ENCODE measurements around the gene CLCA4. TPM values are rescaled to one million over a fixed set of nuclear protein-coding genes. Genes with fewer than 3 reads are reported as not detected.

Gene CLCA4
- total RNA-seq, 1 experiment from 2014 or later = not detected

GRCh38 chr1:86516335-86516734 is 30.5 kb upstream of the CLCA4 start:
- ChIA-PET CTCF (no interaction called here), POLR2A (ENCODE audit: unreplicated experiment) (no interaction called here)
- Histone ChIP-seq H3K36me3 (ENCODE audit: low read depth, low read length) (no peaks in the 10 kb centered on the region), H3K9me3 (ENCODE audit: low read length) (no peaks in the 10 kb centered on the region), H3K4me2 (ENCODE audit: low read length) (no peak overlapping the region), H3K9ac (ENCODE audit: low read length) (no peak overlapping the region), H2AFZ (ENCODE audit: low read length) (no peak overlapping the region), H3K4me1 (ENCODE audit: insufficient read depth, low read length) (peaks cover 13% of the 10 kb centered on the region), H3K9me2 (replicated peaks; ENCODE audit: low read length) (no peaks in the 10 kb centered on the region), H3K27ac (ENCODE audit: low read length) (no peak overlapping the region), H4K20me1 (ENCODE audit: low read length) (no peaks in the 10 kb centered on the region), H3K79me2 (ENCODE audit: low read length) (no peaks in the 10 kb centered on the region), H3F3A (ENCODE audit: low read length, unreplicated experiment) (no peaks in the 10 kb centered on the region), H3K27me3 (ENCODE audit: low read length) (0 out of 2 replicates have a peak, but pooled peaks cover 6% of the 10 kb centered on the region), H3K4me3 (ENCODE audit: low read length) (no peak overlapping the region)
- peak; percentile 21 for DNase-seq
- no peak for TF ChIP-seq CTCF (conservative IDR thresholded peaks at IDR 0.05; ENCODE audit: low read depth, low read length)
- TF ChIP-seq EZH2phosphoT487 (IDR thresholded peaks at IDR 0.05; ENCODE audit: borderline replicate concordance, low read length) = no peak
- TF ChIP-seq EZH2 (IDR thresholded peaks at IDR 0.05; ENCODE audit: low read length, unreplicated experiment) = no peak
- BruUV-seq (replicated peaks) = no TSS peak
- intact Hi-C loops (cut with micrococcal nuclease) = no loop called here
- ATAC-seq = no peak

GRCh38 chr1:86517336-86517735 is 29.5 kb upstream of the CLCA4 start:
- Histone ChIP-seq H3K4me2 (ENCODE audit: low read length) (no peak overlapping the region), H3K27me3 (ENCODE audit: low read length) (0 out of 2 replicates have a peak, but pooled peaks cover 6% of the 10 kb centered on the region), H3F3A (ENCODE audit: low read length, unreplicated experiment) (no peaks in the 10 kb centered on the region), H3K79me2 (ENCODE audit: low read length) (no peaks in the 10 kb centered on the region), H3K4me3 (ENCODE audit: low read length) (no peak overlapping the region), H3K9ac (ENCODE audit: low read length) (no peak overlapping the region), H3K27ac (ENCODE audit: low read length) (no peak overlapping the region), H3K9me2 (replicated peaks; ENCODE audit: low read length) (no peaks in the 10 kb centered on the region), H3K36me3 (ENCODE audit: low read depth, low read length) (no peaks in the 10 kb centered on the region), H3K4me1 (ENCODE audit: insufficient read depth, low read length) (peaks cover 13% of the 10 kb centered on the region), H2AFZ (ENCODE audit: low read length) (no peak overlapping the region), H4K20me1 (ENCODE audit: low read length) (no peaks in the 10 kb centered on the region), H3K9me3 (ENCODE audit: low read length) (no peaks in the 10 kb centered on the region)
- intact Hi-C loops (cut with micrococcal nuclease) = no loop called here
- ChIA-PET POLR2A (ENCODE audit: unreplicated experiment) (no interaction called here), CTCF (no interaction called here)
- no peak for TF ChIP-seq CTCF (conservative IDR thresholded peaks at IDR 0.05; ENCODE audit: low read depth, low read length)
- no peak for TF ChIP-seq EZH2phosphoT487 (IDR thresholded peaks at IDR 0.05; ENCODE audit: borderline replicate concordance, low read length)
- TF ChIP-seq EZH2 (IDR thresholded peaks at IDR 0.05; ENCODE audit: low read length, unreplicated experiment) = no peak
- DNase-seq (peak; percentile 76), ATAC-seq (peak; percentile 51; the same call in 1 of the 2 replicates)
- BruUV-seq (replicated peaks) = no TSS peak

- Histone ChIP-seq H3K36me3 (ENCODE audit: low read depth, low read length) (no peaks in the 10 kb centered on the region), H3K27ac (ENCODE audit: low read length) (no peak overlapping the region), H3K4me3 (ENCODE audit: low read length) (no peak overlapping the region), H2AFZ (ENCODE audit: low read length) (no peak overlapping the region), H3K4me1 (ENCODE audit: insufficient read depth, low read length) (peaks cover 13% of the 10 kb centered on the region), H3K4me2 (ENCODE audit: low read length) (no peak overlapping the region), H3K9ac (ENCODE audit: low read length) (no peak overlapping the region), H3K27me3 (ENCODE audit: low read length) (0 out of 2 replicates have a peak, but pooled peaks cover 6% of the 10 kb centered on the region), H3K9me3 (ENCODE audit: low read length) (no peaks in the 10 kb centered on the region), H4K20me1 (ENCODE audit: low read length) (no peaks in the 10 kb centered on the region), H3F3A (ENCODE audit: low read length, unreplicated experiment) (no peaks in the 10 kb centered on the region), H3K79me2 (ENCODE audit: low read length) (no peaks in the 10 kb centered on the region), H3K9me2 (replicated peaks; ENCODE audit: low read length) (no peaks in the 10 kb centered on the region)
- TF ChIP-seq EZH2phosphoT487 (IDR thresholded peaks at IDR 0.05; ENCODE audit: borderline replicate concordance, low read length) (no peak), EZH2 (IDR thresholded peaks at IDR 0.05; ENCODE audit: low read length, unreplicated experiment) (no peak), CTCF (conservative IDR thresholded peaks at IDR 0.05; ENCODE audit: low read depth, low read length) (no peak)
- ATAC-seq (no peak), DNase-seq (no peak)
- ChIA-PET CTCF (interaction anchor here (0.7 kb wide), 1 partner anchor 1018 kb away, joined by 4 read pairs; no protein-coding TSS in a partner anchor), POLR2A (ENCODE audit: unreplicated experiment) (no interaction called here)
- BruUV-seq (replicated peaks) = no TSS peak
- intact Hi-C loops (cut with micrococcal nuclease) = no loop called here
These were observed 25.9 kb upstream of the CLCA4 start for GRCh38 chr1:86520789-86521521.
